NCI-H1048 (cell line): ENCODE results near the gene KCNK1.

ENCODE experiments used
- DNase-seq: peaks from one replicate; lab custom pipeline; 2025; lab: John Stamatoyannopoulos, UW

KCNK1 gene

GRCh38 chr1:233636503-233636877, 22.6 kb downstream of the KCNK1 start:
- DNase-seq, result no peak

GRCh38 chr1:233638513-233638912, 24.6 kb downstream of the KCNK1 start:
- no peak for DNase-seq

- DNase-seq, result no peak
Observed at GRCh38 chr1:233639611-233640010, 25.7 kb downstream of the KCNK1 start.

- no peak for DNase-seq
Observed at GRCh38 chr1:233640179-233640578, 26.3 kb downstream of the KCNK1 start.

- DNase-seq, result no peak
Observed at GRCh38 chr1:233641029-233641428, 27.1 kb downstream of the KCNK1 start.

GRCh38 chr1:233647073-233647472, 33.2 kb downstream of the KCNK1 start:
- no peak for DNase-seq

GRCh38 chr1:233647636-233648035, 33.7 kb downstream of the KCNK1 start:
- DNase-seq, result no peak

- no peak for DNase-seq
Observed at GRCh38 chr1:233651061-233651460, 37.2 kb downstream of the KCNK1 start.

- no peak for DNase-seq
Observed at GRCh38 chr1:233651563-233652233, 37.8 kb downstream of the KCNK1 start.

GRCh38 chr1:233652526-233652925, 38.6 kb downstream of the KCNK1 start:
- no peak for DNase-seq

- no peak for DNase-seq
Observed at GRCh38 chr1:233654658-233655280, 40.9 kb downstream of the KCNK1 start.

GRCh38 chr1:233655301-233655740, 41.4 kb downstream of the KCNK1 start:
- DNase-seq, result no peak

- DNase-seq, result no peak
Observed at GRCh38 chr1:233656032-233656635, 42.2 kb downstream of the KCNK1 start.

- DNase-seq, result no peak
Observed at GRCh38 chr1:233656687-233657086, 42.8 kb downstream of the KCNK1 start.

- DNase-seq, result no peak
Observed at GRCh38 chr1:233657466-233657865, 43.6 kb downstream of the KCNK1 start.

GRCh38 chr1:233659495-233659894, 45.6 kb downstream of the KCNK1 start:
- no peak for DNase-seq

GRCh38 chr1:233661376-233662159, 47.7 kb downstream of the KCNK1 start:
- DNase-seq, result no peak

- no peak for DNase-seq
Observed at GRCh38 chr1:233662575-233663304, 48.8 kb downstream of the KCNK1 start.

- DNase-seq, result no peak
Observed at GRCh38 chr1:233664253-233664652, 50.3 kb downstream of the KCNK1 start.

GRCh38 chr1:233664804-233665574, 51.1 kb downstream of the KCNK1 start:
- no peak for DNase-seq

GRCh38 chr1:233665575-233666270, 51.8 kb downstream of the KCNK1 start:
- no peak for DNase-seq
